Uterus (tissue), 2 donors: ENCODE measurements around the gene SRPK3.

ENCODE experiments used
- POLR2A ChIP-seq, 2 donors: fragments of 450-650 bp; IDR thresholded peaks; one replicate each; pipeline ENCODE4 v1.6.1; 2016; ENCODE audit warnings: antibody characterized with exemption in 2 of 2, mild to moderate bottlenecking in 1 of 2, moderate library complexity in 1 of 2
- TF ChIP-seq, protein P1 (sequence below), 4 experiments: fragments of 200-600 bp in 2 of 4; fragments of 450-650 bp in 2 of 4; sonication (generic) in 2 of 4; IDR thresholded peaks; one replicate each; pipeline ENCODE4 v1.5.1; 2016 to 2019; ENCODE audit warnings: antibody characterized with exemption in 4 of 4, mild to moderate bottlenecking in 2 of 4, moderate library complexity in 1 of 4

DNA sequence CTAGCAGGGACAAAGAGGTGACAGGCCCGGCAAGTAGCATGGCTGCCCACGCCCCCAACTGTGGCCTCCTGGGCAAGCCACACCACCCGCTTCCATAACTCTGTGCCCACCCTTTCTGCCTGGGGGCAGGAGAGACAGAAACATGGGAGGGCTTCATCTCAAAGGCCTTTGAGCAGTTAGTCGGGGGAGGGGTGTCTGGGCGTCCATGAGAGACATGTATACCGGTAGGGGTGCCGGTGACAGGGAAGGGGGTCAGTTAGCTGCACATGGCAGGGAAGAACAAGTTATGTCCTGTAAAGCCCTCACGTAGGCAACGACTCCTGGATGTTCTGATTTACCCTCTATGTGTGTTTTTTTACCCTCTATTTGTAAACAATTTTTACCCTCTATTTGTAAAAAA is 40.2 kb downstream of the SRPK3 start:
- TF ChIP-seq, protein P1, sequence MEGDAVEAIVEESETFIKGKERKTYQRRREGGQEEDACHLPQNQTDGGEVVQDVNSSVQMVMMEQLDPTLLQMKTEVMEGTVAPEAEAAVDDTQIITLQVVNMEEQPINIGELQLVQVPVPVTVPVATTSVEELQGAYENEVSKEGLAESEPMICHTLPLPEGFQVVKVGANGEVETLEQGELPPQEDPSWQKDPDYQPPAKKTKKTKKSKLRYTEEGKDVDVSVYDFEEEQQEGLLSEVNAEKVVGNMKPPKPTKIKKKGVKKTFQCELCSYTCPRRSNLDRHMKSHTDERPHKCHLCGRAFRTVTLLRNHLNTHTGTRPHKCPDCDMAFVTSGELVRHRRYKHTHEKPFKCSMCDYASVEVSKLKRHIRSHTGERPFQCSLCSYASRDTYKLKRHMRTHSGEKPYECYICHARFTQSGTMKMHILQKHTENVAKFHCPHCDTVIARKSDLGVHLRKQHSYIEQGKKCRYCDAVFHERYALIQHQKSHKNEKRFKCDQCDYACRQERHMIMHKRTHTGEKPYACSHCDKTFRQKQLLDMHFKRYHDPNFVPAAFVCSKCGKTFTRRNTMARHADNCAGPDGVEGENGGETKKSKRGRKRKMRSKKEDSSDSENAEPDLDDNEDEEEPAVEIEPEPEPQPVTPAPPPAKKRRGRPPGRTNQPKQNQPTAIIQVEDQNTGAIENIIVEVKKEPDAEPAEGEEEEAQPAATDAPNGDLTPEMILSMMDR (IDR thresholded peaks at IDR 0.05) = no peak
- TF ChIP-seq POLR2A (IDR thresholded peaks at IDR 0.05) = no peak
